Activated naive CD4-positive, alpha-beta T cell treated with anti-CD3 and anti-CD28 coated beads, Interleukin-2, amount 10 ng/mL, durations not matched to agents 7 days and 5 days (primary cell): ENCODE data around the gene FGD4.
A peak's percentile ranks its signal among the peaks of the same experiment; 100 is the strongest.

Experiments used
- CTCF ChIA-PET: fragments of 350-600 bp; sonication (Branson Sonifier 250); formaldehyde crosslinking; loops from one replicate; lab custom pipeline; 2021; ENCODE audit warnings: antibody characterized with exemption; lab: Charles Lee
- DNase-seq: peaks from one replicate; pipeline ENCODE4 v3.0.0-alpha.2; 2020
- H3K27ac Mint-ChIP-seq: one replicate; pipeline ENCODE4 v1.8.0; 2021; ENCODE audit warnings: mild to moderate bottlenecking, moderate library complexity, mixed read lengths
- H3K27me3 Mint-ChIP-seq: one replicate; pipeline ENCODE4 v1.8.0; 2021; ENCODE audit warnings: mild to moderate bottlenecking, mixed read lengths
- H3K36me3 Mint-ChIP-seq: one replicate; pipeline ENCODE4 v1.8.0; 2021; ENCODE audit warnings: mixed read lengths
- H3K4me1 Mint-ChIP-seq: one replicate; pipeline ENCODE4 v1.8.0; 2021; ENCODE audit warnings: mixed read lengths
- H3K4me3 Mint-ChIP-seq: one replicate; pipeline ENCODE4 v1.8.0; 2021; ENCODE audit warnings: mild to moderate bottlenecking, moderate library complexity, mixed read lengths
- H3K9me3 Mint-ChIP-seq: one replicate; pipeline ENCODE4 v1.8.0; 2021; ENCODE audit warnings: mixed read lengths

Gene FGD4

DNA sequence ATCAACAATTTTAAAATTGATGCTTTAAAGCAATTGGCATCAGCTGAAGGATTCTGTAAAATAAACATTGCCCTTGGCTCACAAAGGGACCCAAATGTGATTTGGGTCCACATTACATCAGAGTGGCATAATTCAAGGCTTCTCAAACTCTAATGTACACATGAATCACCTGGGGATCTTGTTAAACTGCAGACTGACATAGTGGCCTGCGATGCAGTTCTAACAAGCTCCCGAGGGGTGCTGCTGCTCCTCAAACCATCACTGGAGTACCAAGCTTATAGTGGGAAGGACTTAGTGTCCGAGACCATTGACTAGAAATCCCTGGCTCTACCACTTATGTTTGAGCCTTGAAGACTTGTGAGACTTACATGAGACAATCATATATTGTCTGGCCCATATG, 247.9 kb downstream of the FGD4 start:
- H3K4me1 Mint-ChIP-seq, result no peaks in the 10 kb centered on the region
- H3K27me3 Mint-ChIP-seq, result no peaks in the 10 kb centered on the region
- no peaks in the 10 kb centered on the region for H3K36me3 Mint-ChIP-seq
- H3K4me3 Mint-ChIP-seq, result no peak overlapping the region
- CTCF ChIA-PET, result interaction anchor here (1.3 kb wide), 1 partner anchor 10 kb away, joined by 4 read pairs; no protein-coding TSS in a partner anchor
- no peak overlapping the region for H3K27ac Mint-ChIP-seq
- no peak for DNase-seq
- no peaks in the 10 kb centered on the region for H3K9me3 Mint-ChIP-seq

DNA sequence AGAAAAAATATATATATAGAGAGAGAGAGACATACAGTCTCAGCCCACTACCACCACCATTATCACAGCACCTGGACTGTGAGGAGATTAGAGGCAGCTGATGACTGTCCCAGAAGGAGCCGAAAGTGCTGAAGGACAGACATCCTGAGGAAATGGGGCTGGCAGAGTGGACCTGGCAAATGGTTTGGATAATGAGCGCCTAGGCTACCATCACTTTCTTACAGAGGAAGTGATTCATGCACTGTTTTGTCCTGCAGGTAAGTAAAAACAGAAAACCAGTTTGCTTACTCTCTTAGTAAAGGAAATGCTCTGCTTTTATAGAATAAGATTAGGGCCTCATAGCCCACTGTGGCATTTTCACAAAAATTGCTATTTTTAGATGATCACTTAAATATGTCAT, 251.2 kb downstream of the FGD4 start:
- CTCF ChIA-PET, result no interaction called here
- no peak overlapping the region for H3K4me3 Mint-ChIP-seq
- no peaks in the 10 kb centered on the region for H3K4me1 Mint-ChIP-seq
- H3K27me3 Mint-ChIP-seq, result no peaks in the 10 kb centered on the region
- H3K9me3 Mint-ChIP-seq, result no peaks in the 10 kb centered on the region
- DNase-seq, result no peak
- no peak overlapping the region for H3K27ac Mint-ChIP-seq
- H3K36me3 Mint-ChIP-seq, result no peaks in the 10 kb centered on the region

DNA sequence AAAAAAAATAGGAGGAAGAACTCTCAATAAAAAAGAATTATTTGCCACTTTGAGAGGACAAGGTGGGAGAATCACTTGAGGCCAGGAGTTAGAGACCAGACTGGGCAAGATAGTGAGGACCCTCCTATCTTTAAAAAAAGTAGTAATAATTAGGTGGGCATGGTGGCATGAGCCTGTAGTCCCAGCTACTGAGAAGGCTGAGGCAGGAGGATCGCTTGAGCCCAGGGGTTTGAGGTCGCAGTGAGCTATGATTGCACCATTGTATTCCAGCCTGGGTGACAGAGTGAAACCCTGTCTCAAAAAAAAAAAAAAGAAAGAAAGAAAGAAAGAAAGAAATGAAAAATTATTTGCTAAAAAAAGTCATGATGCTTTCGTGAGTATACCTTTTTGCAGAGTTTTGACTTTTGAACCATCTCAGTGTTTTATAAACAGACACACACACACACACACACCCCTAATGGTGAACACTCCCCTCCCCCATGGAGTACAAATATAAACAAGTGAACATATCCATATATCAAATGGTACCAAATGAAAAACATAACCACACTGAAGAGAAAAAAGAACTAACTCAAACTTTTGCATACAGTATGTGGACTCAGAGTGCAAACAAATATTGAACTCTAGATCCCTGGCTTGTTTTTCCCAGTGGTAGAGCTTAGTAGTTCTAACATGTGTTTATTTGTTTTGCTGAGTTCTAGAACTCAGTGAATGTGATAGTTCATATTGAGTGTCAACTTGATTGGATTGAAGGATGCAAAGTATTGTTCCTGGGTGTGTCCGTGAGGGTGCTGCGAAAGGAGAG, 252.0 kb downstream of the FGD4 start:
- H3K27me3 Mint-ChIP-seq, result peaks cover 4% of the 10 kb centered on the region
- H3K4me1 Mint-ChIP-seq, result no peaks in the 10 kb centered on the region
- CTCF ChIA-PET, result no interaction called here
- no peak overlapping the region for H3K4me3 Mint-ChIP-seq
- DNase-seq, result no peak
- no peaks in the 10 kb centered on the region for H3K36me3 Mint-ChIP-seq
- H3K9me3 Mint-ChIP-seq, result no peaks in the 10 kb centered on the region
- no peak overlapping the region for H3K27ac Mint-ChIP-seq

DNA sequence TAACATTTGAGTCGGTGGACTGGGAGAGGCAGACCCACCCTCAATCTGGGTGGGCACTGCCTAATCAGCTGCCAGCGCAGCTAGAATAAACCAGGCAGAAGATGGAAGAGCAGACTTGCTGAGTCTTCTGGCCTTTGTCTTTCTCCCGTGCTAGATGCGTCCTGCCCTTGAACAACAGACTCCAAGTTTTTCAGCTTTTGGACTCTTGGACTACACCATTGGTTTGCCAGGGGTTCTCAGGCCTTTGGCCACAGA, 252.5 kb downstream of the FGD4 start:
- CTCF ChIA-PET, result no interaction called here
- Mint-ChIP-seq H3K4me3 (no peak overlapping the region), H3K36me3 (no peaks in the 10 kb centered on the region)

DNA sequence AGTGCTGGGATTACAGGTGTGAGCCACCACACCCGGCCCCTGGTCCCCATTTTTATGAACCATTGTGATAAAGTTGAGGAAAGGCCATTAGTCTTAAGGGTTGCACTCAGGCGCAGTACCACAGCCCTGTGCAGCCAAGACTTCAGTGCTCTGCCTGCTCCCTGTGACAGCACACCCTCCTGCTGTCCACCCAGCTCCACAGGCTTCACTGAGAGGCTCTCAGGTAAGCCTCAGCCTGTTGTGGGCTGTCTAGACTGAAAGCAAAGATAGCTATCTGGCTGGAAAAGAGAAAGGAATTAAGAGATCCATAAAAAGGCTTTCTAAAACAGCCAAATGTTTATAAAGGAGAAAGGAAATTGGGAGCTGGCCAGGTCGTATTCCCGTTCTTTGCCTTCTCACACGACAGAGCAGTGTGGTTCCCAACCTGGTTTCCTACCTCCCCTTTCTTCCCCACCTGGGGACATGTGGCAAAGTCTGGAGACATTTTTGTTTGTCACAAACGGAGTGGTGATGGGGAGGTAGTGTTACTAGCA, 260.6 kb downstream of the FGD4 start:
- Mint-ChIP-seq H3K9me3 (no peaks in the 10 kb centered on the region), H3K36me3 (no peaks in the 10 kb centered on the region), H3K27ac (no peak overlapping the region), H3K4me1 (peaks cover 8% of the 10 kb centered on the region), H3K27me3 (peaks cover 4% of the 10 kb centered on the region), H3K4me3 (no peak overlapping the region)
- CTCF ChIA-PET, result interaction anchor here (0.8 to 1.8 kb wide), 5 partner anchors 11 to 205 kb away, joined by 3 to 4 read pairs (median 4); partner anchors contain the start of gene YARS2
- no peak for DNase-seq

More for the DNA sequence above, 252.5 kb downstream of the FGD4 start:
- no peaks in the 10 kb centered on the region for H3K9me3 Mint-ChIP-seq
- H3K27me3 Mint-ChIP-seq, result peaks cover 4% of the 10 kb centered on the region
- H3K27ac Mint-ChIP-seq, result no peak overlapping the region
- no peaks in the 10 kb centered on the region for H3K4me1 Mint-ChIP-seq
- DNase-seq, result no peak

DNA sequence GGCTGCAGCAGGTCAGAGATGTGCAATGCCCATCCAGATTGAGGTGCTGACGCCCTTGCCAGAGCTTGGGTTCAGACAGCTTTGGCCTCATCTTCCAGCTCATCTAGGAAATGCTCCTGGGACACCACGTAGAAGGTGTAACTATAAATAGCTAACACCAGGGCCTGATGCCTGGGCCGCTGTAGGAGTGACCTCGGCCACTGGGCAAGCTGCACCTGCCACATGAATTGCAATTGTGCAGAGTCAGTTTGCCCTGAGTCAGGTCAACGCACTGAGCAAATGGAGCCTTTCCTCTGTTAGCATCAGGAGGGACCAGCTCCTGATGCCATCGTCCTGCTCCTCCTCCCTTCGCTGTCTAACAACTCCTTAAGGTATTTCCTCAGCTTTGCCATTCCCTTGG, 262.3 kb downstream of the FGD4 start:
- Mint-ChIP-seq H3K9me3 (no peaks in the 10 kb centered on the region), H3K36me3 (no peaks in the 10 kb centered on the region), H3K4me1 (peaks cover 8% of the 10 kb centered on the region), H3K27ac (no peak overlapping the region), H3K4me3 (no peak overlapping the region), H3K27me3 (no peaks in the 10 kb centered on the region)
- DNase-seq, result no peak
- CTCF ChIA-PET, result interaction anchor here (1.1 to 1.2 kb wide), 2 partner anchors 8 to 205 kb away, joined by 4 read pairs; no protein-coding TSS in a partner anchor

DNA sequence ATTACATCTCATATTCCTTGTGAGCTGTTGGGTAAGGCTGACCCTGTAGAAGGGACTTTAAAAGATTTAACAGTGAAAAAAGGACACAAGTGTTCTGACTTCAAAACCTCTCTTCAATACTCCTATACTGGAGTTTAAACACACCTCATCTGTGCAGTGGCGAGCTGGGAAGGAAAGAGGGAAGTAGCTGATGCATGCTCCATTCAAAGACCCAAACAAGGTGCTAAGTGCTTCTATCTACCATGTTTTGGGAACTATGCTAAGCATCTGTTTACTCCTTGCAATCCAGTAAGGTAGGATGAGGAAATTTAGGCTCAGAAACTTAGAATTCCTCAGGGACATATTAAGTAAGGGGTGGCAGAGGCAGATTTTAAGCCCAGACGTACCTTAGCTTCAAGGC, 263.3 kb downstream of the FGD4 start:
- no peak for DNase-seq
- Mint-ChIP-seq H3K9me3 (no peaks in the 10 kb centered on the region), H3K27me3 (no peaks in the 10 kb centered on the region), H3K4me1 (peaks cover 8% of the 10 kb centered on the region), H3K36me3 (no peaks in the 10 kb centered on the region), H3K4me3 (no peak overlapping the region), H3K27ac (no peak overlapping the region)
- CTCF ChIA-PET, result interaction anchor here (0.7 kb wide), 1 partner anchor 10 kb away, joined by 4 read pairs; no protein-coding TSS in a partner anchor

DNA sequence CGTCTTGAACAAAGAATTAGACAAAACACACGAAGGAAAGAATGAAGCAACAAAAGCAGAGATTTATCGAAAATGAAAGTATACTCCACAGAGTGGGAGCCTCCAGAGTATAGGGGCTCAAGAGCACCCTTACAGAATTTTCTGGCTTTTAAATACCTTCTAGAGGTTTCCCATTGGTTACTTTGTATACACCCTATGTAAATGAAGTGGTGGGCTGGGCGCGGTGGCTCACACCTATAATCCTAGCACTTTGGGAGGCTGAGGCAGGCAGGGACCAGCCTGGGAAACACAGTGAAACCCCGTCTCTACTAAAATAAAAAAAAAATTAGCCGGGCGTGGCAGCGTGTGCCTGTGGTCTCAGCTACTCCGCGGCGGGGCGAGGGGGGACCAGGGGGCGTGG, 266.7 kb downstream of the FGD4 start:
- Mint-ChIP-seq H3K27ac (no peak overlapping the region), H3K4me3 (no peak overlapping the region), H3K9me3 (peaks cover 7% of the 10 kb centered on the region), H3K36me3 (no peaks in the 10 kb centered on the region), H3K27me3 (peaks cover 4% of the 10 kb centered on the region), H3K4me1 (no peaks in the 10 kb centered on the region)
- CTCF ChIA-PET, result no interaction called here
- DNase-seq, result no peak

DNA sequence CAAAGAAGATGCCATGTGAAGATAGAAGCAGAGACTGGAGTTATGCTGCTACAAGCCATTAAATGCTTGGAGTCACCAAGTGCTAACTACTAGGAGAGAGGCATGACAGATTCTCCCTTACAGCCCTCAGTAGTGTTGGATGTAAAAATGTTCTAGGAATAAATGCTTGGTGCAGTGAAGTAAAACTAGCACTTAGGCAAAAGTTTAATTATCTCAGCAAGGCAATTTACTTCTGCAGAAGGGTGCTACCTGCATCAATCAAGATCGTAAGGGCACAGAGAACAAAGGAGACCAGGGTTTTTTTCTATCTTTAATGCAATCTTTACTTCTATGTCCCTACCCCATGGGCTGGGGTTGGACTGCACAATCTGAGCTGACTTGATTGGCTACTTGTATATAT, 270.2 kb downstream of the FGD4 start:
- H3K9me3 Mint-ChIP-seq, result peaks cover 7% of the 10 kb centered on the region
- no peaks in the 10 kb centered on the region for H3K36me3 Mint-ChIP-seq
- H3K4me1 Mint-ChIP-seq, result no peaks in the 10 kb centered on the region
- no peak overlapping the region for H3K4me3 Mint-ChIP-seq
- no peak overlapping the region for H3K27ac Mint-ChIP-seq
- CTCF ChIA-PET, result interaction anchor here (1.8 to 8.2 kb wide), 4 partner anchors 8 to 305 kb away, joined by 4 to 84 read pairs (median 15); no protein-coding TSS in a partner anchor
- no peak for DNase-seq
- H3K27me3 Mint-ChIP-seq, result peaks cover 4% of the 10 kb centered on the region

DNA sequence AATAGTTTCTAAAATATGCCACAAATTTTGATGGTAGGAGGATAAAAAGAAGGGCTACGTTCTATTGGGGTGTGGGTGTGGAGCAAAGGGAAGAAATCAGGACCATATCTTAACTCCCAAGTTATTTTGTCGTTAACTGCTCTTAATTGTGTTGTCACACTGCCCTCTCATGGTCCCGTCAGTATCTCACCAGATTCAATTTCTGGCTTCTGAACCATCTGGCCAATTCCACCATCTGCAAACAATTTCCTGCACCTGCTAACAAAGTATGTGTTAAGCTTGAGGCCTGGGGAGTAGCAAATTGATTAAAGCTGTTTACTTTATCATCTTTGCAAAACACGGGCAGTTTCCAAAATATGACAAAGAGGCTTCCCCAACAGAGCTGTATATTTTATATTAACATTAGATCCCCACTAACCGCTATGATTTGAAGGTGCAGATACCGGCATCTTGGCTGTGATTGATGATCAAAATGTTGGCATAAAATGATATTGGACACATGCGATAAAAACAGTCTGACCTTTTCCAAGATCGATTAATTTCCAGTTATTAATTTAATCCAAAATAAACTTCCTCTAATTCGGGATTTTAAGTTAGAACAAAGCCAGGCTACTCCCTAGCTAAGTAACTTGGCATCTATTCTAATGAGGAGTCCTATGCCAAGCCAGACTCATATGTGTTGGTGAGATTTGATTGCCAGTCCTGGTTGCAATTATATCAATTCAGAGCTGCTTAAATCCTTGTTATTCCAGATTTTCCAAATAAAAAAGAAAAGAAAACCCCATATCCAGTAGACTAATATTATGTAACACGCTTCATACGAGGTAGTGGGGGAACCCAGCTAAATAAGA, 272.8 kb downstream of the FGD4 start:
- Mint-ChIP-seq H3K9me3 (peaks cover 7% of the 10 kb centered on the region), H3K4me3 (no peak overlapping the region), H3K36me3 (no peaks in the 10 kb centered on the region), H3K4me1 (no peaks in the 10 kb centered on the region), H3K27ac (no peak overlapping the region), H3K27me3 (peaks cover 4% of the 10 kb centered on the region)
- DNase-seq, result peak; percentile 43
- CTCF ChIA-PET, result interaction anchor here (0.6 to 8.2 kb wide), 21 partner anchors 9 to 1077 kb away, joined by 3 to 84 read pairs (median 4); partner anchors contain the start of gene YARS2

DNA sequence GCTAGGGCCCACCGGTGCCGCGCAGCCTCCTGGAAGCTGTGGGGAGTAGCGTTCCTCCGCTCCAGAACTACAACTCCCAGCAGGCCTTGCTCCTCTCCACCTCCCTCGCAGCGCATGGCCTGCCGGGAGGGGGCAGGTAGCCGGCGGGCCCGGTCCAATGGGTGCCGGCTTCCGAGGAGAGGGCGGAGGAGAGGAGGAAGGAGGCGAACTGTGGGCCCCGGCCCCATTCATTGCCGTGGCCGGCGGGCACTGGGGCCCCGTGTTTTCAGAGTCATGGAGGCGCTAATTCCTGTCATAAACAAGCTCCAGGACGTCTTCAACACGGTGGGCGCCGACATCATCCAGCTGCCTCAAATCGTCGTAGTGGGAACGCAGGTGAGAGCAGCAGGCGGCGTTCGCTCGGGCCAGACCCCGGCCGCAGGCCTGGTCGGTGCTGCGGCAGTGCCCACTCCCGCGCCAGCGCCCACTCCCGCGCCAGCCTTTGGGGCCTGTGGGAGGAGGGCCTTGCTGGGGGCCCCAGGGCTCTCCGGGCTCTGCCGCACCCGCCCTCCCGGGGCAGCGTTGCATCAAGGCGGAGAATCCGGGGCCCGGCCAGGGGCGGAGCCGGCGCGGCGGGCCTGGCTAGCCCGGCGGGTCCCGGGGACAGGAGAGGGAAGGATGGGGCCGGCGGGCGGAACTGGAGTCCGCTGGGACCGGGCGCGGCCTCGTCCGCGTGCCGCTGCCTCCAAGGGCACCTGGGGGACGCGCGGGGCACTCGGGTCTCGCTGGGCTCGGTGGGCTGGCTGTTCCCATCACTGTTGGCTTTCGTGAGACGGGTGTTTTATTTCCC, 279.9 kb downstream of the FGD4 start, which contains the start of gene DNM1L:
DNM1L (plus strand) TSS at position 211 of the 829 bp plus-strand sequence; CDS start at position 274, 63 bp downstream.
- Mint-ChIP-seq H3K4me1 (peaks cover 29% of the 10 kb centered on the region), H3K27ac (peak within 1 kb of the TSS; percentile 90), H3K4me3 (peak within 1 kb of the TSS; percentile 92), H3K27me3 (no peaks in the 10 kb centered on the region), H3K9me3 (no peaks in the 10 kb centered on the region), H3K36me3 (peaks cover 9% of the 10 kb centered on the region)
- CTCF ChIA-PET, result no interaction called here
- DNase-seq, result peak; percentile 95

DNA sequence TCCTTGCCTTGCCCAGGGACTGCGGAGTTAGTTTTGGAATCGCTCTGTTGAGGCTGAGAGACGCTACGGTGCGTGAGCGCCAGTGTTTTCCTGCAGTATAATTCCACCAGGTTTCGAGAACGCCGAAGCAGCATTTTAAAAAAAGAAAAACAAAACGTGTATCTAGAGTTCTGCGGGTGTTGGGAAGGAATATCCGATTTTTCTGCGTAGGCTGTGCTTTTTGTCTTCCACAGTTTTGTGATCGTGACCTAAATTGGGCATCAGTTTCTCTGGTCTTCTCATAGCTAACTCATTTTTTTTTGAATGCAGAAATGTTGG, 280.5 kb downstream of the FGD4 start:
- Mint-ChIP-seq H3K27ac (peak overlapping the region; percentile 90), H3K9me3 (no peaks in the 10 kb centered on the region), H3K27me3 (no peaks in the 10 kb centered on the region), H3K36me3 (peaks cover 10% of the 10 kb centered on the region), H3K4me3 (peak overlapping the region; percentile 92), H3K4me1 (peaks cover 29% of the 10 kb centered on the region)
- DNase-seq, result no peak
- CTCF ChIA-PET, result no interaction called here

DNA sequence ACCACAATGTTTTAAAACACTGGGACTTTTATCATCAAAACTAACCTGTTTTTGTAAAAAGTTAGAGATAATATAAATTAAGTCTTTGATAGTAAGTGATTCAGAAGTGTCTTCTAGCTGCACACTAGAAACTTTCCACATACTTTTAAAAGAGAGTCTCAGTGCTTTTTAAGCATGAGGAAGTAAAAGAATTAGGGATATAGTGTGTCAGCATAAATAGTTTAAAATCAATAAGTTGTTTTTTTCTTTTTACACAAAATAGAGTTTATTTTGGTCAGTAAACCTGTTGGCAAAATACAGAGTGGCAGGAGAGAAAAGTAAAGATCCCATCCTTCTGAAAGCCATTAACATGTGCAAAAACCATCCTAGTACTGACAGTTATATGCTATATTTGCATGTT, 281.4 kb downstream of the FGD4 start:
- Mint-ChIP-seq H3K9me3 (no peaks in the 10 kb centered on the region), H3K27me3 (no peaks in the 10 kb centered on the region), H3K27ac (no peak overlapping the region), H3K36me3 (peaks cover 17% of the 10 kb centered on the region), H3K4me1 (peaks cover 29% of the 10 kb centered on the region), H3K4me3 (peak overlapping the region; percentile 92)
- CTCF ChIA-PET, result interaction anchor here (0.6 kb wide), 1 partner anchor 9 kb away, joined by 3 read pairs; no protein-coding TSS in a partner anchor
- no peak for DNase-seq
